Activated CD8-positive, alpha-beta memory T cell treated with anti-CD3 and anti-CD28 coated beads for 36 hours (primary cell): ENCODE results near the gene TTN. TPM values are rescaled to one million over a fixed set of nuclear protein-coding genes. Genes with fewer than 3 reads are reported as not detected.

Experiments
- CTCF ChIA-PET: fragments of 350-600 bp; sonication (Branson Sonifier 250); formaldehyde crosslinking; loops from one replicate; lab custom pipeline; 2021; ENCODE audit warnings: antibody characterized with exemption; lab: Charles Lee
- POLR2A ChIA-PET: fragments of 350-600 bp; sonication (Branson Sonifier 250); formaldehyde crosslinking; loops from one replicate; lab custom pipeline; 2021; ENCODE audit warnings: antibody characterized with exemption; lab: Charles Lee
- total RNA-seq, 2 experiments: library from RNA; stranded (reverse); gene quantifications; one replicate each; pipeline ENCODE4 v1.2.3, GENCODE V29; 2021

The TTN gene
- total RNA-seq, 2 experiments from 2014 or later: 0.38 to 0.61 TPM

DNA sequence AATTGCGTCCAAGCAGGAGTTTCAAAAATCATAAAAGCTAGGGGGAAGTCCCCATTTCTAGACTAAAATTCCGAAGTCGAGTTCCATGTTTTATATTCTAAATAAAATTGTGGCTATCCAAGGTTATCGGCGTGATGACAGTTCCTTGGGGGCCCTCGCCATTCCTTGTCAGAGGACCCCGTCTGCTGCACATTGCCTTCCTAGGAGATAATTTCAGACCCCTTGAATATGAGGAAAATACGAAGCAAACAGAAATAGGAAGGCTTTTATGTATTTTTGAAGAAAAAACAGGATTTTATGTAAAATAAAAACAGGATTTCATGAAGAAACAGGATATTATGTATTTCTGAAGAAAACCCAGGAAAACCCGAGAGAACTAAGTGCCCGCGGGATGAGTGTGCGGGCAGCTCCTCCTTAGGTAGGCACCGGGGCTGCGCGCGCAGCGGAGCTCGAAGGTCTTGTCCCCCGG lies 327.4 kb downstream of the TTN start:
- ChIA-PET POLR2A (interaction anchor here (1.0 to 1.4 kb wide), 2 partner anchors 28 to 43 kb away, joined by 3 to 4 read pairs; partner anchors contain the start of genes PJVK and PRKRA), CTCF (no interaction called here)

DNA sequence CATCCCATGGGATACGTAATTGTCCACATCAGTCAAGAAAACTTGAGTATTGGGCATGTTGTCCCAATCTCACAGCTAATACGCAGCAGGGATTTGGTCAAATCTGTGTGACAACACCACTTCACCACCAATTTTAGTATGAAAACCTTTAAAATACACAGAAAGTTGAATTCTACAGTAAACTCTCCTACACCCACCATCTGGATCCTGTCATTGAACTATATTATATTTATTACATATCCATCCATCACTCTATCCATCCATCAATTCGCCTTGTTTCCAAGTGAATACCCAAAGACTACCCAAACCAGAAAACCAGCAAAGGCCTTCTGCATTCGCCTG lies 328.0 kb downstream of the TTN start:
- POLR2A ChIA-PET: interaction anchor here (1.0 to 1.4 kb wide), 2 partner anchors 28 to 44 kb away, joined by 3 to 4 read pairs; partner anchors contain the start of genes PJVK and PRKRA
- CTCF ChIA-PET: no interaction called here

DNA sequence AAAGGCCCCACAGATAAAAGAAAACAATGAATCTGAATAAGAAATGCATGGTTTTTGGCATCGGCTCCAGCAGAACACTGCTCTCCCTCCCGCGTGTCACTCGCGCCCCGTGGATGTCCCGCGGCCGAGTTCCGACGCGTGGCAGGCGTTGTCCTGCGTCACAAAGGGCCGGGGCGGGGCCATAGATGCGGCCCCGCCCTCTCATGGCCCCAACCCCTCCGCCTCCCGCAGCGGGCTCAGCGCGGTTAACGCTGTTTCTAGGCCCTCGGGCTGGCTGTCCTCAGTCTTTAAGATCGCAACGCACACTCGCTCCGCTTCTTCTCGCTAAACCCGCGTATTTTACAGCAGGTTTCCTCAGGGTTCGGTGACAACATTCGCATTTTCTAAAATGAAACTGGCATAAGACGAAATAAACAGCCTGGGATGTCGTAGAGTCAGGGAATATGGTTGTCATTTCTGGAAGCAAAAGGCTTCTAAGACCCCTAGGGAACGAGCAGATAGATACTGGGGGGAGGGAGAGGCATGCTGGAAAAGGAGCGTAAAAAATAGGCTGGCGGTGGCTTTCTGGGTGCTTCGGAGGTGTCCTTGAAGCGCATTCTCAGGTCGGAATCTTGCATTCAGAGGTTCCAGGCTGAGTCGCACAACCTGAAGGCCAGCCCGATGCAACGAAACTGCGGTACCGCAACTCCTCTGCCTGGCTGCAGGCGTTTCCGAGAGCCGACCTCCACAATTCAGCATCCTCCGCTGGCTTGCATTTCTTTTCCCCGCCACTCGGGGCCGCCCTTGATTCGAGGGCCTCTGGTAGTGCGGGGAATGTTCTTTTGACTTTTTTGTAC lies 328.6 kb downstream of the TTN start, which contains the start of gene FKBP7:
Gene FKBP7, minus strand, starts transcription at position 162 of the 836 bp plus-strand sequence. Its CDS starts 101 bp downstream, at position 61.
- ChIA-PET CTCF (no interaction called here), POLR2A (interaction anchor here (1.4 kb wide), 1 partner anchor 27 kb away, joined by 4 read pairs; the partner anchor contains the start of genes PJVK and PRKRA)

DNA sequence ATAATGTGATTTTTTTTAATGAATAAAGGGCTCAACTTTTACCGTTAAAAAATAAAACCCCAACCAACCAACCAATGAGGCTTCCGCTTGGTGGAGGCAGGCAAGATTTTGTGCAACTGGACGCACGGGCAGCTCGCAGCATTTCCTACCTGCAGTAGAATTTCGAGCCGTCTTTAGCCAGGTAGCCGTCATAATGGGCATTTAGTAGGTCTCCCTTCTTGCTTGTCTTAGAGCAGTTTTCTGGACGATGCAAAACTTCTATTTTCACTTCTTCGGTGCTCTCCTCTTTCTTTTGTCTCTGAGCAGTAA lies 329.1 kb downstream of the TTN start:
- POLR2A ChIA-PET: no interaction called here
- CTCF ChIA-PET: no interaction called here

DNA sequence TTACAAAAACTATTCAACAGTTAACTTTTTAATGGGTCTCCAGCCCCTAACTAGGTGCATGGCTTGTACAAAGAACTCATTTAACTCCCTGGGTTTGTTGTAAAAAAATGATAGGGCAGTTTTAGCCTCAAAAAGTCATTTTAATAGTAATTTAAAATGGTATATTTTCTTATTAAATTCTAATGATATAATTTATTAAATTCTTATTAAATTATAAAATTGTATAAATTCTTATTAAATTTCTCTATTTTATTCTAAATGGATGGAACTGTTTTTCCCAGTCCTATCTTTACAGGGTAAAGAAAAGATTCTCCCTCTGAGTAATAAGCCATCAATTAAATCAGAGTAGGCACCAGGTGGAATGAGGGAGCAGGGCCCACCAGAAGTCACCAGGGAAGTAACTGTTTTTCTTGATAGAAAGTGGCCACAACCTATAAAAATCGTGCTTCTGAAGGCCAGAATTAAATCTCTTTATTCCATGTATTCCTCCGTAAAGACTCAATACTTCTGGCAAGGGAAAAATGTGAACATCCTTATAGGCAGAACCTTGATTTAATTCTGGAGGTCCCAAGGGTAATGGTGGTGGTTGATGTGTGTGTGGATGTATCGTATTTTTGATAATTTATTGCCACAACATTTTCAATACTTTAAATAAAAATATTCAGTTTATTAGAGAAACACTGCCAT lies 329.6 kb downstream of the TTN start:
- ChIA-PET CTCF (no interaction called here), POLR2A (no interaction called here)

DNA sequence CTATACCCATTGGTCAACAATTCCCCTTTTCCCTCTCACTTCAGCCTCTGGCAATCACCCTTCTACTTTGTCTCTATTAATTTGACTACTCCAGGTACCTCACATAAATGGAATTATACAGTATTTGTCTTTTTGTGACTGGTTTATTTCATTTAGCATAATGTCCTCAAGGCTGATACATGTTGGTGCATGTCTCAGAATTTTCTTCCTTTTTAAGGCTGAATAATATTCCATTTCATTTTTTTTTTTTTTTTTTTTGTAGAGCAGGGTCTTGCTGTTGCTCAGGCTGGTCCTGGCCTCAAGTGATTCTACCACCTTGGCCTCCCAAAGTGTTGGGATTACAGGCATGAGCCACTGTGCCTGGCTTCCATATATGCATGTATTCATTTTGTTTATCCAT lies 330.7 kb downstream of the TTN start:
- CTCF ChIA-PET: no interaction called here
- POLR2A ChIA-PET: no interaction called here

Other genes with a start within 250 kb of the TTN start
- gene CCDC141, start 242.7 kb upstream of the TTN start, total RNA-seq: 1 to 10 TPM; 1.1 to 1.5 TPM